SK-N-SH (cell line): ENCODE measurements around the gene C19orf73. TPM values are rescaled to one million over a fixed set of nuclear protein-coding genes. Genes with fewer than 3 reads are reported as not detected.

Experiments
- CTCF ChIA-PET: fragments of 300-600, 350-600 bp; formaldehyde crosslinking; extraction: SDS; loops from one replicate; lab custom pipeline; 2021; lab: Yijun Ruan, JAX
- POLR2A ChIA-PET: fragments of 350-600 bp; sonication (Branson Sonifier 250); formaldehyde crosslinking; extraction: SDS; loops from one replicate; lab custom pipeline; 2020; ENCODE audit warnings: antibody characterized with exemption, inconsistent platforms; lab: Yijun Ruan, JAX
- DNase-seq: peaks from one replicate; pipeline ENCODE4 v3.0.0; 2012
- H2AFZ ChIP-seq: fragments of 200-600 bp; sonication (generic); 2 replicates; pipeline ENCODE4 v1.8.1; 2016; ENCODE audit warnings: antibody characterized with exemption, mild to moderate bottlenecking, low read depth
- H3F3A ChIP-seq: fragments of 200-600 bp; sonication (generic); replicated peaks from 2 replicates; pipeline ENCODE3; 2016; ENCODE audit warnings: antibody characterized with exemption, mild to moderate bottlenecking; ENCODE audit not compliant: insufficient read depth
- H3K27ac ChIP-seq, 2 experiments: fragments of 200-500 bp in 1 of 2; fragments of 200-600 bp in 1 of 2; sonication (Bioruptor generic) in 1 of 2; sonication (generic), shearing (Covaris generic) in 1 of 2; 2 replicates each; pipeline versions ENCODE4 v1.5.1 to v1.6.1; 2014 to 2016; ENCODE audit warnings: low read depth in 2 of 2, inconsistent platforms in 1 of 2, low read length in 1 of 2, mild to moderate bottlenecking in 1 of 2, mixed read lengths in 1 of 2
- H3K27me3 ChIP-seq: fragments of 200-600 bp; sonication (generic), shearing (Covaris generic); 2 replicates; pipeline ENCODE4 v1.6.1; 2016; ENCODE audit warnings: mixed run types; ENCODE audit not compliant: insufficient read depth
- H3K36me3 ChIP-seq, 2 experiments: fragments of 200-500 bp in 1 of 2; fragments of 200-600 bp in 1 of 2; sonication (Bioruptor generic) in 1 of 2; sonication (generic) in 1 of 2; replicated peaks in 1 of 2; 2 replicates each; pipeline versions ENCODE3 to v1.5.1; 2014 to 2016; ENCODE audit warnings: low read length in 1 of 2, mild to moderate bottlenecking in 1 of 2; ENCODE audit not compliant: insufficient read depth in 2 of 2, control insufficient read depth in 1 of 2
- H3K4me1 ChIP-seq, 2 experiments: fragments of 200-500 bp in 1 of 2; fragments of 200-600 bp in 1 of 2; sonication (Bioruptor generic) in 1 of 2; sonication (generic), shearing (Covaris generic) in 1 of 2; 2 replicates each; pipeline versions ENCODE4 v1.5.1 to v1.6.1; 2014 to 2016; ENCODE audit warnings: low read depth in 1 of 2, low read length in 1 of 2, mixed run types in 1 of 2; ENCODE audit not compliant: insufficient read depth in 2 of 2, control insufficient read depth in 1 of 2
- H3K4me2 ChIP-seq: fragments of 200-600 bp; sonication (generic), shearing (Covaris generic); 2 replicates; pipeline ENCODE4 v1.6.1; 2017; ENCODE audit warnings: mixed run types
- H3K4me3 ChIP-seq, 2 experiments: fragments of 200-500 bp in 1 of 2; fragments of 200-600 bp in 1 of 2; sonication (Bioruptor generic) in 1 of 2; sonication (generic), shearing (Covaris generic) in 1 of 2; 2 replicates each; pipeline versions ENCODE4 v1.5.1 to v1.8.1; 2014 to 2016; ENCODE audit warnings: low read depth in 2 of 2, inconsistent platforms in 1 of 2, low read length in 1 of 2, mild to moderate bottlenecking in 1 of 2, mixed read lengths in 1 of 2, moderate library complexity in 1 of 2
- H3K79me2 ChIP-seq: fragments of 200-600 bp; sonication (generic); 2 replicates; pipeline ENCODE4 v1.8.1; 2017; ENCODE audit warnings: mild to moderate bottlenecking; ENCODE audit not compliant: insufficient read depth
- H3K9ac ChIP-seq: fragments of 200-600 bp; sonication (generic); 2 replicates; pipeline ENCODE4 v1.6.1; 2017; ENCODE audit warnings: mixed run types
- H3K9me2 ChIP-seq: fragments of 200-600 bp; sonication (generic); 2 replicates; pipeline ENCODE4 v1.6.1; 2017; ENCODE audit warnings: mixed run types
- H3K9me3 ChIP-seq: fragments of 200-600 bp; sonication (generic); 2 replicates; pipeline ENCODE4 v1.6.1; 2017; ENCODE audit warnings: mixed run types, mild to moderate bottlenecking, moderate library complexity
- H4K20me1 ChIP-seq: fragments of 200-600 bp; sonication (generic); 2 replicates; pipeline ENCODE4 v1.6.1; 2017; ENCODE audit warnings: mild to moderate bottlenecking, mixed run types; ENCODE audit not compliant: insufficient read depth
- FOXJ3 ChIP-seq: sonication (generic); formaldehyde crosslinking; IDR thresholded peaks from 2 replicates; pipeline ENCODE4 v1.5.1; 2020; ENCODE audit warnings: mild to moderate bottlenecking, missing genetic modification reagents
- FOXM1 ChIP-seq: IDR thresholded peaks from 2 replicates; pipeline ENCODE4 v1.4.0; 2012; ENCODE audit warnings: low read depth, mild to moderate bottlenecking
- GABPA ChIP-seq: IDR thresholded peaks from 2 replicates; pipeline ENCODE4 v1.4.0; 2012; ENCODE audit warnings: low read depth, mild to moderate bottlenecking
- JUND ChIP-seq: IDR thresholded peaks from 2 replicates; pipeline ENCODE4 v1.4.0; 2012
- MEF2A ChIP-seq: IDR thresholded peaks from 2 replicates; pipeline ENCODE4 v1.4.0; 2012; ENCODE audit warnings: low read depth, borderline replicate concordance
- POLR2AphosphoS5 ChIP-seq: IDR thresholded peaks from 2 replicates; pipeline ENCODE4 v1.6.1; 2012; ENCODE audit warnings: low read depth, low read length
- RFX5 ChIP-seq: IDR thresholded peaks from 2 replicates; pipeline ENCODE4 v1.6.1; 2012; ENCODE audit warnings: mild to moderate bottlenecking, improper control_type of control experiment, low read length
- SIN3A ChIP-seq: IDR thresholded peaks from 2 replicates; pipeline ENCODE4 v1.6.1; 2012; ENCODE audit warnings: low read depth, mild to moderate bottlenecking, low read length, moderate library complexity, borderline replicate concordance
- WGBS: methylation state at CpG from one replicate; pipeline ENCODE4 v1.1.6; 2017; ENCODE audit warnings: low lambda C conversion rate; 5-methylcytosine and 5-hydroxymethylcytosine counted together
- polyA plus RNA-seq, 3 experiments: library from polyadenylated mRNA; depleted of rRNA; stranded (reverse); fragments of >200 nt; gene quantifications; 2 replicates each; pipeline ENCODE4 v1.2.3, GENCODE V29; 2012
- TF ChIP-seq, protein P1 (sequence below): IDR thresholded peaks from 2 replicates; pipeline ENCODE4 v1.4.0; 2012; ENCODE audit warnings: low read depth, borderline replicate concordance
- TF ChIP-seq, protein P2 (sequence below): IDR thresholded peaks from 2 replicates; pipeline ENCODE4 v1.6.1; 2012; ENCODE audit warnings: mild to moderate bottlenecking, low read depth, low read length, moderate library complexity
- TF ChIP-seq, protein P3 (sequence below): IDR thresholded peaks from 2 replicates; pipeline ENCODE4 v1.4.0; 2012; ENCODE audit warnings: low read depth, borderline replicate concordance
- TF ChIP-seq, protein P4 (sequence below): fragments of 150-350 bp; IDR thresholded peaks from 2 replicates; pipeline ENCODE4 v1.6.1; 2016; ENCODE audit warnings: mild to moderate bottlenecking, low read depth, low read length
- TF ChIP-seq, protein P5 (sequence below): IDR thresholded peaks from 2 replicates; pipeline ENCODE4 v1.4.0; 2012; ENCODE audit warnings: low read depth
- TF ChIP-seq, protein P6 (sequence below): fragments of 150-350 bp; IDR thresholded peaks from 2 replicates; pipeline ENCODE4 v1.6.1; 2017; ENCODE audit warnings: antibody characterized with exemption, low read length, low read depth, borderline replicate concordance

C19orf73 gene
- polyA plus RNA-seq, 1 of the 3 experiments (the other 2 are of a cell fraction) = 3.0 TPM

DNA sequence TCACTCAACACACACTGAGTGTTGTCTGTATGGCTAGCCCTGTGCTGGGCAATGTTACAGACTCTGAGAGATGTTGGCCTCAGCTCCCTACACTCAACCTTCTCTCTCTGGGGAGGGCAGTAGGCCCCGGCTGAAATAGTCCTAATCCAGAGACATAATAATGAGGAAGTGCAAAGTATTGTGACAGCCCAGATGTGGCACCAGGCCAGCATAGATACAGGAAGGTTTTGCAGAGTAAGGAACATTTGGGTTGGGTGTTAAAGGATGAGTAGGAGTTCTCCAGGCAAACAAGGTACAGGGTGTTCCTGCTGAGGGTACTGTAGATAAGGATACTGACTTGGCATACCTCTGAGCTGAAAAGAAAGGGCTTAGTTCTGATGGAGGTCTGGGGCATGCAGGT lies 2.4 kb downstream of the C19orf73 start:
- Histone ChIP-seq H3K4me2 (no peak overlapping the region), H3F3A (peaks cover 21% of the 10 kb centered on the region), H3K4me3 (no peak overlapping the region), H3K27ac (no peak overlapping the region), H3K9ac (no peak overlapping the region), H3K9me2 (no peaks in the 10 kb centered on the region), H3K4me1 (peaks cover 5 to 29% of the 10 kb centered on the region in 2 experiments; a peak in 1 of 4 replicates), H2AFZ (no peak overlapping the region), H3K79me2 (no peaks in the 10 kb centered on the region; the same call in 1 of the 2 replicates), H4K20me1 (no peaks in the 10 kb centered on the region), H3K9me3 (no peaks in the 10 kb centered on the region), H3K27me3 (no peaks in the 10 kb centered on the region), H3K36me3 (peaks cover 0 to 5% of the 10 kb centered on the region in 2 experiments)
- no peak for DNase-seq
- TF ChIP-seq, protein P1, sequence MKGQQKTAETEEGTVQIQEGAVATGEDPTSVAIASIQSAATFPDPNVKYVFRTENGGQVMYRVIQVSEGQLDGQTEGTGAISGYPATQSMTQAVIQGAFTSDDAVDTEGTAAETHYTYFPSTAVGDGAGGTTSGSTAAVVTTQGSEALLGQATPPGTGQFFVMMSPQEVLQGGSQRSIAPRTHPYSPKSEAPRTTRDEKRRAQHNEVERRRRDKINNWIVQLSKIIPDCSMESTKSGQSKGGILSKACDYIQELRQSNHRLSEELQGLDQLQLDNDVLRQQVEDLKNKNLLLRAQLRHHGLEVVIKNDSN = no peak
- TF ChIP-seq, protein P2, sequence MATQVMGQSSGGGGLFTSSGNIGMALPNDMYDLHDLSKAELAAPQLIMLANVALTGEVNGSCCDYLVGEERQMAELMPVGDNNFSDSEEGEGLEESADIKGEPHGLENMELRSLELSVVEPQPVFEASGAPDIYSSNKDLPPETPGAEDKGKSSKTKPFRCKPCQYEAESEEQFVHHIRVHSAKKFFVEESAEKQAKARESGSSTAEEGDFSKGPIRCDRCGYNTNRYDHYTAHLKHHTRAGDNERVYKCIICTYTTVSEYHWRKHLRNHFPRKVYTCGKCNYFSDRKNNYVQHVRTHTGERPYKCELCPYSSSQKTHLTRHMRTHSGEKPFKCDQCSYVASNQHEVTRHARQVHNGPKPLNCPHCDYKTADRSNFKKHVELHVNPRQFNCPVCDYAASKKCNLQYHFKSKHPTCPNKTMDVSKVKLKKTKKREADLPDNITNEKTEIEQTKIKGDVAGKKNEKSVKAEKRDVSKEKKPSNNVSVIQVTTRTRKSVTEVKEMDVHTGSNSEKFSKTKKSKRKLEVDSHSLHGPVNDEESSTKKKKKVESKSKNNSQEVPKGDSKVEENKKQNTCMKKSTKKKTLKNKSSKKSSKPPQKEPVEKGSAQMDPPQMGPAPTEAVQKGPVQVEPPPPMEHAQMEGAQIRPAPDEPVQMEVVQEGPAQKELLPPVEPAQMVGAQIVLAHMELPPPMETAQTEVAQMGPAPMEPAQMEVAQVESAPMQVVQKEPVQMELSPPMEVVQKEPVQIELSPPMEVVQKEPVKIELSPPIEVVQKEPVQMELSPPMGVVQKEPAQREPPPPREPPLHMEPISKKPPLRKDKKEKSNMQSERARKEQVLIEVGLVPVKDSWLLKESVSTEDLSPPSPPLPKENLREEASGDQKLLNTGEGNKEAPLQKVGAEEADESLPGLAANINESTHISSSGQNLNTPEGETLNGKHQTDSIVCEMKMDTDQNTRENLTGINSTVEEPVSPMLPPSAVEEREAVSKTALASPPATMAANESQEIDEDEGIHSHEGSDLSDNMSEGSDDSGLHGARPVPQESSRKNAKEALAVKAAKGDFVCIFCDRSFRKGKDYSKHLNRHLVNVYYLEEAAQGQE = no peak
- no peak for TF ChIP-seq JUND
- no peak for TF ChIP-seq FOXM1
- TF ChIP-seq GABPA = no peak
- TF ChIP-seq POLR2AphosphoS5 = no peak
- TF ChIP-seq RFX5 = no peak
- TF ChIP-seq, protein P3, sequence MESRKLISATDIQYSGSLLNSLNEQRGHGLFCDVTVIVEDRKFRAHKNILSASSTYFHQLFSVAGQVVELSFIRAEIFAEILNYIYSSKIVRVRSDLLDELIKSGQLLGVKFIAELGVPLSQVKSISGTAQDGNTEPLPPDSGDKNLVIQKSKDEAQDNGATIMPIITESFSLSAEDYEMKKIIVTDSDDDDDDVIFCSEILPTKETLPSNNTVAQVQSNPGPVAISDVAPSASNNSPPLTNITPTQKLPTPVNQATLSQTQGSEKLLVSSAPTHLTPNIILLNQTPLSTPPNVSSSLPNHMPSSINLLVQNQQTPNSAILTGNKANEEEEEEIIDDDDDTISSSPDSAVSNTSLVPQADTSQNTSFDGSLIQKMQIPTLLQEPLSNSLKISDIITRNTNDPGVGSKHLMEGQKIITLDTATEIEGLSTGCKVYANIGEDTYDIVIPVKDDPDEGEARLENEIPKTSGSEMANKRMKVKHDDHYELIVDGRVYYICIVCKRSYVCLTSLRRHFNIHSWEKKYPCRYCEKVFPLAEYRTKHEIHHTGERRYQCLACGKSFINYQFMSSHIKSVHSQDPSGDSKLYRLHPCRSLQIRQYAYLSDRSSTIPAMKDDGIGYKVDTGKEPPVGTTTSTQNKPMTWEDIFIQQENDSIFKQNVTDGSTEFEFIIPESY = no peak
- TF ChIP-seq, protein P4, sequence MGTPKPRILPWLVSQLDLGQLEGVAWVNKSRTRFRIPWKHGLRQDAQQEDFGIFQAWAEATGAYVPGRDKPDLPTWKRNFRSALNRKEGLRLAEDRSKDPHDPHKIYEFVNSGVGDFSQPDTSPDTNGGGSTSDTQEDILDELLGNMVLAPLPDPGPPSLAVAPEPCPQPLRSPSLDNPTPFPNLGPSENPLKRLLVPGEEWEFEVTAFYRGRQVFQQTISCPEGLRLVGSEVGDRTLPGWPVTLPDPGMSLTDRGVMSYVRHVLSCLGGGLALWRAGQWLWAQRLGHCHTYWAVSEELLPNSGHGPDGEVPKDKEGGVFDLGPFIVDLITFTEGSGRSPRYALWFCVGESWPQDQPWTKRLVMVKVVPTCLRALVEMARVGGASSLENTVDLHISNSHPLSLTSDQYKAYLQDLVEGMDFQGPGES = no peak
- TF ChIP-seq FOXJ3 (CRISPR knock-in tag) = no peak
- no peak for TF ChIP-seq MEF2A
- TF ChIP-seq, protein P5, sequence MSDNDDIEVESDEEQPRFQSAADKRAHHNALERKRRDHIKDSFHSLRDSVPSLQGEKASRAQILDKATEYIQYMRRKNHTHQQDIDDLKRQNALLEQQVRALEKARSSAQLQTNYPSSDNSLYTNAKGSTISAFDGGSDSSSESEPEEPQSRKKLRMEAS = no peak
- no peak for TF ChIP-seq SIN3A
- TF ChIP-seq, protein P6, sequence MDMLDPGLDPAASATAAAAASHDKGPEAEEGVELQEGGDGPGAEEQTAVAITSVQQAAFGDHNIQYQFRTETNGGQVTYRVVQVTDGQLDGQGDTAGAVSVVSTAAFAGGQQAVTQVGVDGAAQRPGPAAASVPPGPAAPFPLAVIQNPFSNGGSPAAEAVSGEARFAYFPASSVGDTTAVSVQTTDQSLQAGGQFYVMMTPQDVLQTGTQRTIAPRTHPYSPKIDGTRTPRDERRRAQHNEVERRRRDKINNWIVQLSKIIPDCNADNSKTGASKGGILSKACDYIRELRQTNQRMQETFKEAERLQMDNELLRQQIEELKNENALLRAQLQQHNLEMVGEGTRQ = no peak
- ChIA-PET POLR2A (interaction anchor here (0.7 kb wide), 1 partner anchor 11 kb away, joined by 5 read pairs; no protein-coding TSS in a partner anchor), CTCF (interaction anchor here (1.0 to 6.2 kb wide), 7 partner anchors 10 to 109 kb away, joined by 3 to 86 read pairs (median 3); no protein-coding TSS in a partner anchor)
- WGBS = 83% methylated on average over 1 of the region's 1 CpG
